ENCODE data around the gene NEK9. TPM values are rescaled to one million over a fixed set of nuclear protein-coding genes. Genes with fewer than 3 reads are reported as not detected.

NEK9 gene
- total RNA-seq, 1 donor from 2014 or later = 123 TPM

DNA sequence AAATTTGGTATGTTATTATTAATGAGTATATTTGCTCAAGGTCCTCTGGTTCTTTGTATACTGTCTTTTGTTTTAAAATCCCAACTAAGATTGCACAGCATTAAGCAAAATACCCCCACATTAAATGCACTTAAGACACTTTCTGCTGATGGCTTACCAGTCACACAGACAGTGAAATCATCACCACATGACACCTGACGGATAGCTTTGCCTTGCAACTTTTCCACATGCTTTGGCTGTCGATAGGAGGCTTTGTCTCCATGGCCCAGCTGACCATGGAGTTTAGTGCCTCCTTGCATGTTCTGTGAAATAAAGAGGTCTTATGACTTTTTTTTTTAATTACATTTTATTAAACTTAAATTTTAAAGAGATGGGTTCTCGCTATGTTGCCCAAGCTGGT lies 19.7 kb downstream of the NEK9 start:
- no peaks in the 10 kb centered on the region for H3K27me3 ChIP-seq (ENCODE audit: low read depth)
- intact Hi-C loops (cut with micrococcal nuclease) = no loop called here
- TF ChIP-seq, protein P1, sequence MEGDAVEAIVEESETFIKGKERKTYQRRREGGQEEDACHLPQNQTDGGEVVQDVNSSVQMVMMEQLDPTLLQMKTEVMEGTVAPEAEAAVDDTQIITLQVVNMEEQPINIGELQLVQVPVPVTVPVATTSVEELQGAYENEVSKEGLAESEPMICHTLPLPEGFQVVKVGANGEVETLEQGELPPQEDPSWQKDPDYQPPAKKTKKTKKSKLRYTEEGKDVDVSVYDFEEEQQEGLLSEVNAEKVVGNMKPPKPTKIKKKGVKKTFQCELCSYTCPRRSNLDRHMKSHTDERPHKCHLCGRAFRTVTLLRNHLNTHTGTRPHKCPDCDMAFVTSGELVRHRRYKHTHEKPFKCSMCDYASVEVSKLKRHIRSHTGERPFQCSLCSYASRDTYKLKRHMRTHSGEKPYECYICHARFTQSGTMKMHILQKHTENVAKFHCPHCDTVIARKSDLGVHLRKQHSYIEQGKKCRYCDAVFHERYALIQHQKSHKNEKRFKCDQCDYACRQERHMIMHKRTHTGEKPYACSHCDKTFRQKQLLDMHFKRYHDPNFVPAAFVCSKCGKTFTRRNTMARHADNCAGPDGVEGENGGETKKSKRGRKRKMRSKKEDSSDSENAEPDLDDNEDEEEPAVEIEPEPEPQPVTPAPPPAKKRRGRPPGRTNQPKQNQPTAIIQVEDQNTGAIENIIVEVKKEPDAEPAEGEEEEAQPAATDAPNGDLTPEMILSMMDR (IDR thresholded peaks at IDR 0.05; ENCODE audit: borderline replicate concordance) = no peak
- H3K4me1 ChIP-seq = no peaks in the 10 kb centered on the region
- H3K27ac ChIP-seq (replicated peaks) = no peak overlapping the region
- no peak for DNase-seq
- H3K36me3 ChIP-seq = peaks cover 97% of the 10 kb centered on the region
- H3K9me3 ChIP-seq (replicated peaks) = no peaks in the 10 kb centered on the region
- no peak overlapping the region for H3K4me3 ChIP-seq

DNA sequence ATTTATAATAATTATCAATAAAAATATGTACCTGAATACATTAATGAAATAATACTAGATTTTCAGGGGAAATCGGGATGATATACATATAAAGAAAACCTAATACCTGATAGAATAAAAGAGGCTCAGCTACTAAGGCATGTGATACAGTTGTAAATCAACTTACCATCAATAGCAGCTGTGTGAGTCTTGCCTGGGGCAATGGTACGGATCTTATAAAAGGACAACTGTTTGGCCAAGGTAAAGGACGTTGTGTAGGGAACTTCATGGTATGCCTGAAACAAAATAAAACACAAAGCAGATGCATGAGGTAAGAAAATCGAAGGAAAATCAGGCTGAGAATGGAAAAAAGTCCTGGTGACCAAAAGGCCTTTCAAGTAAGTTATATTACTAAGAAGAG lies 25.4 kb downstream of the NEK9 start:
- Histone ChIP-seq H3K36me3 (peaks cover 96% of the 10 kb centered on the region), H3K9me3 (replicated peaks) (no peaks in the 10 kb centered on the region), H3K27me3 (ENCODE audit: low read depth) (no peaks in the 10 kb centered on the region), H3K4me3 (no peak overlapping the region), H3K4me1 (peaks cover 11% of the 10 kb centered on the region), H3K27ac (replicated peaks) (no peak overlapping the region)
- no peak for DNase-seq
- TF ChIP-seq, protein P1 (IDR thresholded peaks at IDR 0.05; ENCODE audit: borderline replicate concordance) = no peak
- intact Hi-C loops (cut with micrococcal nuclease) = no loop called here

GRCh38 chr14:75098682-75099081 lies 28.2 kb downstream of the NEK9 start:
- no peak overlapping the region for H3K27ac ChIP-seq (replicated peaks)
- H3K4me1 ChIP-seq = peaks cover 11% of the 10 kb centered on the region
- no peaks in the 10 kb centered on the region for H3K27me3 ChIP-seq (ENCODE audit: low read depth)
- intact Hi-C loops (cut with micrococcal nuclease) = no loop called here
- TF ChIP-seq, protein P1 (IDR thresholded peaks at IDR 0.05; ENCODE audit: borderline replicate concordance) = no peak
- H3K36me3 ChIP-seq = peaks cover 96% of the 10 kb centered on the region
- H3K4me3 ChIP-seq = no peak overlapping the region
- no peak for DNase-seq
- H3K9me3 ChIP-seq (replicated peaks) = no peaks in the 10 kb centered on the region

DNA sequence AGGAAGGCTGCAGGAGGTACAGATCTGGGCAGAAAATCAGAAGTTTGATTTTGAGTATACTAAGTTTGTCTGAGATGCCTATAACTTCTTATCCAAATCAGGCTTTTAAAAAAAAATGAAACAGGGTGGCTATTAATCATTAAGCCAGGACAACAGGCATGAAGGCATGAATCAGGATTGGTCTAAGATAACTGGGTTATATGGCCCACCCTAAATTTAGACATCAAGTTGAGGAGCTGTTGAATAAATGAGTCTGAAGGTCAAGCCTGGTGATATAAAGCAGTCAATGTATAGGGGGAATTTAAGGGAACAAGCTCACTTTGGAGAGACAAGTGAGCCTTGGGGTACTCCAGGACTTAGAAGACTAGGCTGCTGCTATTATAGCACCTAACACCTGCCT lies 28.6 kb downstream of the NEK9 start:
- peaks cover 11% of the 10 kb centered on the region for H3K4me1 ChIP-seq
- no peak for DNase-seq
- TF ChIP-seq, protein P1 (IDR thresholded peaks at IDR 0.05; ENCODE audit: borderline replicate concordance) = no peak
- H3K36me3 ChIP-seq = peaks cover 96% of the 10 kb centered on the region
- no peaks in the 10 kb centered on the region for H3K27me3 ChIP-seq (ENCODE audit: low read depth)
- intact Hi-C loops (cut with micrococcal nuclease) = no loop called here
- H3K27ac ChIP-seq (replicated peaks) = no peak overlapping the region
- no peaks in the 10 kb centered on the region for H3K9me3 ChIP-seq (replicated peaks)
- H3K4me3 ChIP-seq = no peak overlapping the region

- intact Hi-C loops (cut with micrococcal nuclease) = no loop called here
- Histone ChIP-seq H3K27me3 (ENCODE audit: low read depth) (no peaks in the 10 kb centered on the region), H3K4me1 (peaks cover 11% of the 10 kb centered on the region), H3K36me3 (peaks cover 99% of the 10 kb centered on the region), H3K9me3 (replicated peaks) (no peaks in the 10 kb centered on the region), H3K27ac (replicated peaks) (no peak overlapping the region), H3K4me3 (no peak overlapping the region)
- TF ChIP-seq, protein P1 (IDR thresholded peaks at IDR 0.05; ENCODE audit: borderline replicate concordance) = no peak
- DNase-seq = no peak
Observed at GRCh38 chr14:75096959-75097358, 29.9 kb downstream of the NEK9 start.

GRCh38 chr14:75095690-75096089 lies 31.2 kb downstream of the NEK9 start:
- no peak overlapping the region for H3K27ac ChIP-seq (replicated peaks)
- no peak for DNase-seq
- TF ChIP-seq, protein P1 (IDR thresholded peaks at IDR 0.05; ENCODE audit: borderline replicate concordance) = no peak
- intact Hi-C loops (cut with micrococcal nuclease) = no loop called here
- H3K9me3 ChIP-seq (replicated peaks) = no peaks in the 10 kb centered on the region
- H3K4me3 ChIP-seq = no peak overlapping the region
- no peaks in the 10 kb centered on the region for H3K27me3 ChIP-seq (ENCODE audit: low read depth)
- H3K36me3 ChIP-seq = peaks cover 99% of the 10 kb centered on the region
- H3K4me1 ChIP-seq = peaks cover 11% of the 10 kb centered on the region

Data from left ventricle myocardium inferior (tissue), 1 donor.